GM18517 (cell line): Measurements from ENCODE around the gene NR5A1.

Source experiments
- ATAC-seq: cut with Tn5 transposase; IDR thresholded peaks from one replicate; pipeline ENCODE4 v1.9.1; 2021; ENCODE audit warnings: mild to moderate bottlenecking, moderate library complexity; ENCODE audit not compliant: unreplicated experiment

NR5A1 gene

DNA sequence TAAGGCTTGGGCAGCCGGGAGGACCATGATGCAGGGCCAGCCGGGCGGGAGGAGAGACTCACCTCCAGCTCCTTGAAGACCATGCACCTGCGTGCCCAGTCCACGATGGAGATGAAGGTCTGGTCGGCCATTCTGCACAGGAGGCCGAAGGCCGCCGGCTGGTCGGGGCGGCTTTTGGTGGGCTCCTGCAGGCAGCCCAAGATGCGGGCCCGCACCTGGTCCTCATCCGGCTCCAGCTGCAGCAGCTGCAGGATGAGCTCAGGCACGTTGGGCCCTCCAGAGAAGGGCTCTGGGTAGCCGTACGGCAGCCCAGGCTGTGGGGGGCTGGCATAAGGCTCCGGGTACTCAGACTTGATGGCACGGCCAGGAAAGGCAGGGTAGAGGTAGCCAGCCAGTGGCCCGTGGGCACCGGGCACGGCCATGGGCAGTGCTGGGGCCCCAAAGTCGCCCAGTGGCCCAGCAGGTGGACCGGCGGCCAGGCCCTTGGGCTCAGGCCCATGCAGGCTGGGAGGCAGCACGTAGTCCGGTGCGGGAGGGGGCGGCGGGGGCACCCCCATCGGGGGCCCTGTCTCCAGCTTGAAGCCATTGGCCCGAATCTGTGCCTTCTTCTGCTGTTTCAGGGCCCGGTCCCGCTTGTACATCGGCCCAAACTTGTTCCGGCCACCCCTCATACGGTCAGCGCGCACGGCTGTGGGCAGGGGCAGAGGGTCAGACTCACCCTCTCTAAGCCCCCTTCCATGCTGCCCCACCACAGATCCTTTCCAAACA is 7.0 kb downstream of the NR5A1 start:
- no peak for ATAC-seq

GRCh38 chr9:124499216-124499615 is 8.0 kb downstream of the NR5A1 start:
- no peak for ATAC-seq

GRCh38 chr9:124498499-124499146 is 8.6 kb downstream of the NR5A1 start:
- no peak for ATAC-seq

DNA sequence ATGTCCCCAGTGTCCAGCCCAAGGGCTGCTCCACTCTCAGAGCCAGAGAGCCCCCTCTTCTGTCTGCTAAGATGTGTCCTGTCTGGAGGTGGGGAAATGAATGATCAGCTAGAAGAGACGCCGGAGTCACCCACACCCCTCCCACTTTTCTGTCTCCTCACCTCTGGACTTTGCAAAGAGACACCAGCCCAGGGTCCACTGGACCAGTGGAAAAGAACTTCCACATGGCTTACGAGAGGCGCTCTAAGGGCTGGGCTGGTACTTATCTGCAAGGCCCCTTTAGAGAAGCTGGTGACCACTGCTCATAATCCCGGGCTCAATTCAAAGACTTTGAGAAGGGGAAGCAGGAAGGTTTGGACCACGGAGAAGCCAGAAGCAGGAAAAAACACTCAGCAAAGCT is 9.2 kb downstream of the NR5A1 start:
- no peak for ATAC-seq

DNA sequence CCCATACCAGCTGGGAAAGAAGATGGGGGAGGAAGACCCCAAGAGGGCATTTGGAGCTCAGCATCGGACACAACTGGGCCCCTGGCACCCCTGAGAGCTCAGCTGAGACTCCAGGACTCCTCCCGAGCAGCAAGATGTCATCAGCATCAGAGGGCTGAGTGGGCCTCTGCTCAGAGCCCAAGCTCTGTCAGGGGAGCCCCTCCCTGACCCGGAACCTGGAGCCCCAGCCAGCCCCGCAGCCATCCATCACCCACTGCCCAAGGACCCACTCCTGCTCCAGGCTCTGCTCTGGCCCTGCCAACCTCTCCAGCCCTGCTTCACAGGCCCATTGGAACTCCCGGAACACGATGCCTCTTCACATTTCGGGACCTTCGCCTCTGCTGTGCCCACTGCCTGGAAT is 9.8 kb downstream of the NR5A1 start:
- no peak for ATAC-seq

- ATAC-seq: no peak
These were observed 10.7 kb downstream of the NR5A1 start for GRCh38 chr9:124496463-124496862.

GRCh38 chr9:124496075-124496449 is 11.1 kb downstream of the NR5A1 start:
- ATAC-seq: no peak

DNA sequence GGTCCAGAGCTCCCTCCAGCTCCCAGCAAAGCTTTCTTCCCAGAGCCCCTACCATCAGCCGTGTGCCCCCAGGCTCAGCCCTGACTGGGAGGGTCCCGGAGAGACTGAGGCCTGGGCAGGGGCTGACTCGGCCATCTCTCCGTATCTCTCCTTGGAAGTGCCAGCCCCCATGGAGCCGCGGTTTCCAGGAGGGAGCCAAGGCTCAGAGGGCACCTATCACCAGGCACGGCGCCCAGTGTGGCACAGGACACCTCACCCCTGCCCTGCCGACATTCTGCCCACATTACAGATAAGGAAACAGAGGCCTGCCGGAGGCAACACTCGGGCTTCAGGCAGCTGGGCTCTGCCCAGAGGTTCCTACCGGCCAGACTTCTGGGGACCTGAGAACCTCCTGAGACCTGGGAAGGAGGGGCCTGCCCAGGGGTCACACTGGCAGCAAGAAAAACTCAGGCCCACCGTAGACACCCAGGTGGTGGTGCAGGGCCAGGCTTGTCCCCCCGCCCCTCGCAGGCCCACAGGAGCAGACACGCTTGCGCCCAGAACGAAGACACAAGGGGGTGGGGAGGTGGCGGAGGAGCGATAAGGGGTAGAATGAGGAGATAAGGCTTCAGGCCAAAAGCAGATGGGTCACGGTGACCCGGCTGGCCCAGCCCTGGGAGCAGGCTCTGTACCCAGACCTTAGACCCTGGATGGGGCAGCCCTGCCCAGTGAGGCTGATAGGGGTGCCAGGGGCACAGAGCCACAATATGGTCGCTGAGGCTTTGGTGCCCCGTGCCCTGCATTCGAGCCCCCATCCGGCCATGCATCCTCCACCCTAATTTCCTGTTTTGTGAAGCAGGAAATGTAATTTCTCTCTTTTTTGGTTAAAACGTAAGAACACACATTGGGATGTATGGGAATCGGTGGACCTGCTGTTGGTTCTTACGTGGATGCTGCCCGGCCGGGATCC is 11.8 kb downstream of the NR5A1 start:
- no peak for ATAC-seq

DNA sequence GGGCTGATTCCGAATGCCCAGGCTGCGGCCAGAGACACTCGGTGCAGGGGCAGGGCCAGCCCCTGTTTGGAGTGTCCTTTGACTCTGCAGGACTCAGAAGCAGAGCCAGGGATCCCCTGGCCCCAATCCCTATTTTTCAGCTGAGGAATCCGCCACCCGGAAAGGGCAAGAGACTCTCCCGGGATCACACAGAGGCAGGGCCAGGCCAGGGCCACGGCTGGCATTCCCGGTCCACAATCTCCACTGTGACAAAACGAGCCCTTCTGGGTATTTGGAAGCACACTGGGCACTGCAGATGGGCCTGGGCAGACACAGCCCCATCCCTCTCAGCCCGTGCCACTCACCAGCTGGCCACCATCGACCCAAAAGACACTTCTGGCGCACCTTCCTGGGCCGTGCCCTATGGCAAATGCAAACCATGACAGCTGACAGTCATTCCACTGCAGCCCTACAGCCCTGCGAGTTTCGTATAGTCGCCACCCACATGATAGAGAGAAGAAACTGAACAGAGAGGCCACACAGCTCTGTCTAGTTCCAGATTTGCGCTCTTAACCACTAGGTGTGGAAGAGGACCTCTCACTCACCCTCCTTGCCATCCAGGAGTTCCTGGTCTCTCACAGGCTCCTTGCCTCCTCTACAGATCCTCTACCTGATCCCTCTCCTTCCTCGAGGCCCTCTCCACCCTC is 13.3 kb downstream of the NR5A1 start:
- ATAC-seq: no peak

GRCh38 chr9:124493218-124493617 is 14.0 kb downstream of the NR5A1 start:
- no peak for ATAC-seq

- ATAC-seq: no peak
These were observed 14.4 kb downstream of the NR5A1 start for GRCh38 chr9:124492818-124493217.

DNA sequence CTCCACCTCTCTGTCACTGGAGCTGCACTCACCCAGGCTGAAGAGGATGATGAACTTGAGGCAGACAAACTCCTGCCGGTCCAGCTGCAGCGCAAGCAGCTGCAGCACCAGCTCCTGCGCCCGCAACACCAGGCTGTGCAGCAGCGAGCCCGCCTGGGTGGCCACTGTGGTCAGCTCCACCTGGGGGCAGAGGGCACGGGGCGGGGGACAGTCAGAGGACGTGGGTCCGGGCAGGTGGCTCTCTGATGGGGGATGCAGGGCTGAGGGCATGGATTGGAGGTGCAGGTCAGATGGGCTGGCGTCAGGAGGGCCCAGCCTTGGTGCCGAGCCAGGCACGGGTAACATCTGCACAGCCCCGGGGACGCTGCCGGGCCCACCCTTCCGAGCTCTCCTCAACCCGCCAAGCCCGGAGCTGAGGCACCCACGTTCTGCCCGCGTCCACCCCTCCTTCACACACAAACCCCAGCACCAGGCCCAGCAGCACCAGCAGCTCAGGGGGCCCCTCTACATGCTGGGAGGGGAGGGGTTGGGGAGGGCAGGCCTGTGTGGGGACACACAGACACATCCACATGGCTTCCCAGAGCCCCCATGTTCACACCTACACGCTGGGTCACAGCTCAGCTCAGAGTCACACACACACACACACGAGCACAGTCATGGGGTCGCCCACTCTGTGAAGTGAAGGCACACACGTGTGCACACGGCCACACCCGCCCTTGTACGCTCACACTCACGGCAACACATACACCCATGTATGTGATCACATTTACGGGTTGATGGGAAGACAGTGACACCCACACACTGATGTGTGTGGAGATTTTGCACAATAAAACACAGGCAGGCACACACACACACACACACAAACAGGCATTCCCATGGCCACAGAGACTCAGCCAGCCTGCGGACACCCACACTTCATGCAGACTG is 15.9 kb downstream of the NR5A1 start:
- ATAC-seq: no peak

- ATAC-seq: no peak
These were observed 17.2 kb downstream of the NR5A1 start for GRCh38 chr9:124490004-124490403.

GRCh38 chr9:124489222-124489621 is 18.0 kb downstream of the NR5A1 start:
- no peak for ATAC-seq

DNA sequence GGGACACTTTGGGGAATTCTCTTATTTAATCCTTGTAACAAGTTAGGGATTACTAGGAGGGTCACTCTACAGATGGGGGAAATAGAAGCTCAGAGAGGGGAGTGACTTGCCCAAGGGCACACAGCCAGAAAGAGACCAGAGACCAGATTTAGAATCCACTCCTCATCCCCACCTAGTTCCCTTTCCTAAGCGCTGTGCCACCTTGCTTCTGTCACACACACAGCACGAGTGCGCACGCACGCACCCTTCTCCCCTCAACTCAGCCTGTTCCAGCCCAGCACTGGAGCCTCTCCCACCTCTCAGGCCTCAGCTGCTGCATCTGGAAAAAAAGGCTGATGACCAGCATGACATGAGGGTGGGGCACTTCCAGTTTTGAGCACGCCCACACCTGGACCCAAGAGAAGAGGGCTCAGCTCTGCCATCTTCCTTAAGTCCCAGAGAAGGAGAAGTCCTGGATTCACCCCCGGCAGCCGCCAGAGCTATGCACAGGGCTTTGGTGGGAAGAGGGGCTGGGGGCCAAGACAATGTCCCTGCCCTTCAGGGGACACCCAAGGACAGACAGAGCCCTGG is 18.5 kb downstream of the NR5A1 start:
- no peak for ATAC-seq

DNA sequence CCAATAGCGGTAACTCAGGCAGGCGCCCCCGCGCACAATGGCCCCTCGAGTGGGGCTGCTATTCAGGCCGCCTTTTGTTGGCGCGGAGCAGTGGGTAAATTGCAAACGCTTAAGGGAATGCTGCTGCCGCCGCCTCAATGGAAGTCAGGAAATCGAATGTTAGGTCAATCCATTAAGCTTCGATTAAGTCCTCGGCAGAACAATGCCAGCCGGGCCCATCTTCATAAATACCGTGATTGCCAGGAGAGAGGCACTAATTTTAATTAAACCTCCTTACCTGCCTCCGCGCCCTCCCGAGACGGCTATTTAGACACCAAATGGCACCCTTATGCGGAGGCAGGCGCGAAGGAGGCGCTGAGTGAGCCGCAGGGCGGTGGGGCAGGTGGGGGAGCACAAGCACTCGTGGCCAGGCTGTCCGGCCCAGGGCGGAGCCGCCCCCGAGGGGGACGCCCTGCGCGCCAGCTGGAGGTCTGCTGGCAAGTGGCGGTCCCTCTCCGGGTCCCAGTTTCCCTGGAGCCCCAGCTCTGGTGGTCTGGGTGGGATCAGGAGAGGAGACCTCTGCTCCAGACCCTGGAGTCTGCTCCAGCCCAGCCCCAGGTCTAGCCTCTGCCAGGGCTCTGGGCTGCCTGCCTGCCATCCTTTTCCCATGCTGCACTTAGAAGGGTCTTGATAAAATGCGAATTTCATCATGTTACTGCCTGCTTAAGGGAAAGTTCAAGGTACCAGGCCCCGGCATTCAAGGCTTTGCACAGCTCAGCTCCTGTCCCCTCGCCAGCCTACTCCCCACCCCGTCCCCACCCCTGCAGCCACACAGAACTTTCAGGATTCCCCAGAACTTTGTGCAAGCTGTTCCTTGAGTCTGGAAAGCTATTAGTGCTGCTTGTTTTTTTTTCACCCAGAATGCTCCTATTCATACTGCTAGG is 19.7 kb downstream of the NR5A1 start:
- no peak for ATAC-seq

- ATAC-seq: no peak
These were observed 20.4 kb downstream of the NR5A1 start for GRCh38 chr9:124486778-124487259.

- no peak for ATAC-seq
These were observed 21.3 kb downstream of the NR5A1 start for GRCh38 chr9:124485936-124486335.
